T-helper 2 cell treated with Interferon-gamma antibody and Interleukin-4, amounts not matched to agents 5 μg/mL and 100 μg/mL, for 36 hours (primary cell): ENCODE measurements around the gene PADI6.
"Not testable (repeated sequence)": the region's sequence is repeated elsewhere in the genome, so short reads cannot be mapped to it uniquely, and the experiment has no call there.

ENCODE experiments used
- DNase-seq: peaks from one replicate; pipeline ENCODE4 v3.0.0; 2021; ENCODE audit warnings: low spot score
- H3K27ac Mint-ChIP-seq: one replicate; pipeline ENCODE4 v1.8.0; 2021; ENCODE audit warnings: mild to moderate bottlenecking, mixed read lengths
- H3K27me3 Mint-ChIP-seq: one replicate; pipeline ENCODE4 v1.8.0; 2021; ENCODE audit warnings: low read depth, mixed read lengths
- H3K36me3 Mint-ChIP-seq: one replicate; pipeline ENCODE4 v1.8.0; 2021; ENCODE audit warnings: low read depth, mixed read lengths
- H3K4me1 Mint-ChIP-seq: one replicate; pipeline ENCODE4 v1.8.0; 2021; ENCODE audit warnings: low read depth, mixed read lengths
- H3K4me3 Mint-ChIP-seq: one replicate; pipeline ENCODE4 v1.8.0; 2022; ENCODE audit warnings: mild to moderate bottlenecking, moderate library complexity, mixed read lengths
- H3K9me3 Mint-ChIP-seq: one replicate; pipeline ENCODE4 v1.8.0; 2021; ENCODE audit warnings: mixed read lengths

The PADI6 gene

DNA sequence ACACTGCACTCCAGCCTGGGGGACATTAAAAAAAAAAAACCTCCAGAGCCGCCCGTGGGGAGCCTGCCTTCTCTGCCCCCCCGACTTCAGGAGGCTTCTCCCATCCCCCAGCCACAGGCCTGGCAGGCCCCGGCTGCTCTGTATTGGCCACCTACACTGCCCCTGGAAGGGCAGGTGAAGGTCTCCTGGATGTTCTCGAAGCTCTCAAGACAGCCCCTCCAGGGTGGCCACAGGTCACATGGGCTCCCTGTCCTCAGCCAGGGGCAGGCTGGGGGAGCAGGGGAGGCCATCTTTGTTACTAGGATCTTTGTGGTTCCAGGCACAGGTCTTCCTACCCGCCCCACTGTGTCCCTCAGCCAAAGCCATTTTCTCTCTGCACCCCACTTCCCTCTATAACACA lies 32.8 kb downstream of the PADI6 start:
- H3K36me3 Mint-ChIP-seq, result peaks cover 25% of the 10 kb centered on the region
- H3K9me3 Mint-ChIP-seq, result no peaks in the 10 kb centered on the region
- no peak for DNase-seq
- no peaks in the 10 kb centered on the region for H3K4me1 Mint-ChIP-seq
- H3K4me3 Mint-ChIP-seq, result no peak overlapping the region
- H3K27me3 Mint-ChIP-seq, result no peaks in the 10 kb centered on the region
- no peak overlapping the region for H3K27ac Mint-ChIP-seq

DNA sequence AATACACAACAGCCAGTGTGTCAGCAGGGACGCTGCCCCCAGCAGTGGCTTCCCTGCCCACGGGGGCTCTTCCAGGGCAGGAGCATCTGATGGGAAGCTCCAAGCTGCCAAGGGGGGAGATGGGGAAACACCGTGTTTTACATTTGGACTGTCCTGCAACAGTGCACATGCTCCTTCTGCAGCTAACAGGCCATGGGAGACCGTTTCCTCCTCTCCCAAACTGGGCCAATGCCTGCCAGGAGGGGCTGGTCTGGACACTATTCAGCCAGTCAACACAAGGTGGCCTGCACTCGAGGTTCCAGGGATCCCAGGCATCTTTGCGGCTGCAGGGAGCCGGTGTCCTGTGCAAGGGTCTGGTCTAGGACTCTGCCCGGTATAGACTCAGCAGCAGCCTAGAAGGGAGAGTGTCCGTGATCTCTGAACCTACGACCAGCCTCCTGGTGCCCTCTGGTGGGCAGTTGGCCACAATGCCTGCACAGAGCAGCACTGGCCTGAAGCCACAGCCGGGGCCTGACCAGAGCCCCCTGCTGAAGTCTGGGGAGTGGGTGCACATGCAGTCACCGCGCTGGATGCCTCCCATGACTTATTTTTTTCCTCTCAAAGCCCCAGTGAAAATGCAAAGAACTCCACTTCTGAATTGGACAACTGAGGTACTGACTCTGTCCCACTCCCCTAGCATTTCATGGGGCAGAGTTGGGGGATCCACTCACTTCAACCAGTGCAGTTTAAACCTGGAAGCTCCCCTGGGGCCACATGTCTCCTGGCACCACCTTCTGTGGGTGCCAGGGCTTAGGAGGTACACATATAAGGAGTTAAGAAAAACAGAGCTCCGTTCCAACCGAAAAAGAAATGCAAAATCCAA lies 34.1 kb downstream of the PADI6 start:
- no peak overlapping the region for H3K27ac Mint-ChIP-seq

DNA sequence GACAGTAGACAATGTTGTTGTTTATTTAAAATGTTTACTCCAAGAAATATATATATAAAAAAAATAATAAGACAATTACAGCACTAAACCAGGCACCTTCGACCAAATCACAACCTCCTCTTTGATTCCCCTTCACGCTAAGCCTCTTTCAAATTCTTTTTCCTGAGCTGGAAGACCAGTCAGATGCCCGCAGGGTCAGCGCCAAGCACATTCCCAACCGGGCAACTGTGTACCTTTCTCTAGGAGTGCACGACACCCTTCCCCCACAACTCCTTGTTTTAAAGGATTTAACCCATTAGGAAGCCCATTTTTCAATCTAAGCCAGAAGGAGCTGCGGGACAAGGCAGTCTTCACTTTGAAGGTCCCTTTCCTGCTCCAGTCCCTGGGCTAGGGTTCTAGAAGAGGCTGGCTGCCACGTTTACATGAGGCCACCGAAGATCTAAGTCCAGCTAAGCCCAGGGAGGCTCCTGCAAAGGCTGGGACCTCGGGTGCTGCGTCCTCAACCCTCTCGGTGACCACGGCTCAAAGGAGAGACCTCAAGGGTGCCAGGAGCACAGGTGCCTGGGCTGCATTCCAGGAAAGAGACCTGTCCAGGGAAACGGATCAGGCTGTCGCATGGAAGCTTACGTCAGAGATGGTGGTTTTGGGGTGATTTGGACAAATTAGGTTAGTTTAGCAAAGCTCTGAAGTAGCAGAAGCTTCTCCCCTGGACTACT lies 34.9 kb downstream of the PADI6 start:
- H3K4me3 Mint-ChIP-seq, H3K27me3 Mint-ChIP-seq, H3K4me1 Mint-ChIP-seq, DNase-seq, H3K27ac Mint-ChIP-seq, H3K9me3 Mint-ChIP-seq: not testable (repeated sequence)
- peaks cover 43% of the 10 kb centered on the region for H3K36me3 Mint-ChIP-seq

More for the DNA sequence above, 34.1 kb downstream of the PADI6 start:
- Mint-ChIP-seq H3K27me3 (no peaks in the 10 kb centered on the region), H3K9me3 (no peaks in the 10 kb centered on the region), H3K4me1 (peaks cover 3% of the 10 kb centered on the region), H3K4me3 (no peak overlapping the region), H3K36me3 (peaks cover 36% of the 10 kb centered on the region)
- DNase-seq, result peak; percentile 17

DNA sequence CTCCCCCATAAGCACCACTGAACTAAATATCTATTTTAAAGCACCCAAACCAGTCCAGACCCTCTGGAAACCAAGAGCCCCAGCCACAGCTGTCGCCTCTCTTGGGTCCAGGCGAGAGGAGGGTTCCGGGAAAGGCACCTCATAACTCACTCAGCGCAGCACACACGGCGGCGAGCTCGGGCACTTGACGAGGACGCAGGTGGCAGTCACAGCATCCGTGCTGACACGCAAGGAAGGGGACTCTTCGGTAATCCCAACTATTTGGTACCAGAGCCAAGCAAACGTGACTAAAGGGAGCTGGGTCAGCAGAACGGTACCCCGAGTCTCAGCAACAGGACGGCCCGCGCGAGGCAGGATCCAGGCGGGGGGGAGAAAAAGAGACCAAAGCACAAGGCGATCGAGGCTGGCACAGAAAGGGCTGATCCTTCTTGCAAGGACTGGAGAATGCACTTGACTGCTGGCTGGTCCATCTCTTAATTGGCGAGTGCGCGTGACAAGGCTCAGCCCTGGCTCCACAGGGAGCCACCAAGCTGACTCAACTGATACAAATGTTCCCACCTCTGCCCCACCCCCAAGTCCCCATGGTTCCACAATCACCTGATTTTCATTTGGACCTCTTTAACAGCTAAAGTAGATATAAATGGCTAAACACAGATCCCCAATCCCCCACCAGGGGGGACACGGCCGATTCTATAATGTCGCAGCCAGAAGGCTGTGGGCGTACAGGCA lies 36.0 kb downstream of the PADI6 start:
- H3K4me3 Mint-ChIP-seq, H3K27me3 Mint-ChIP-seq, H3K9me3 Mint-ChIP-seq, DNase-seq, H3K27ac Mint-ChIP-seq, H3K4me1 Mint-ChIP-seq: not testable (repeated sequence)
- peaks cover 51% of the 10 kb centered on the region for H3K36me3 Mint-ChIP-seq

DNA sequence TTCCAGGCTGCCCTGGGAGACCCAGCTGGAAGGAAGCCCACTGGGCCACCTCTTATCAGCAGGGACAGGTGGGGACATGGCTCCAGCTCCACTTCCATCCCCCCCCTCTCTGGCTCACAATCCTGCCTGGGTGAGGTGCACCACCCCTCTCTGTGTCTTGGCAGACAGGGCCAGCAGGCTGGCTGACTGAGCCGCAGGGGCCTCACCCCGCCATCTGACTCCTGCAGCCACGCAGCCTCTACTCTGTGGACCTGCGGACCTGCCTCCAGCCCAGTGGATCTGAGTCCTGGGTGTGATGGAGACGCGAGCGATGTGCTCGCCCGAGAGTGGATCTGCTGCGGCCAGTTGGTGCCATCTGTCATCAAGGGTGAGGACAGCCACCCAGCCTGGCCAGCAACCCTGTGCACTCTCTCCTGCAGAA lies 37.4 kb downstream of the PADI6 start:
- Mint-ChIP-seq H3K27ac (no peak overlapping the region), H3K4me3 (no peak overlapping the region), H3K4me1 (peaks cover 3% of the 10 kb centered on the region), H3K36me3 (peaks cover 57% of the 10 kb centered on the region), H3K27me3 (no peaks in the 10 kb centered on the region), H3K9me3 (no peaks in the 10 kb centered on the region)
- DNase-seq, result no peak

DNA sequence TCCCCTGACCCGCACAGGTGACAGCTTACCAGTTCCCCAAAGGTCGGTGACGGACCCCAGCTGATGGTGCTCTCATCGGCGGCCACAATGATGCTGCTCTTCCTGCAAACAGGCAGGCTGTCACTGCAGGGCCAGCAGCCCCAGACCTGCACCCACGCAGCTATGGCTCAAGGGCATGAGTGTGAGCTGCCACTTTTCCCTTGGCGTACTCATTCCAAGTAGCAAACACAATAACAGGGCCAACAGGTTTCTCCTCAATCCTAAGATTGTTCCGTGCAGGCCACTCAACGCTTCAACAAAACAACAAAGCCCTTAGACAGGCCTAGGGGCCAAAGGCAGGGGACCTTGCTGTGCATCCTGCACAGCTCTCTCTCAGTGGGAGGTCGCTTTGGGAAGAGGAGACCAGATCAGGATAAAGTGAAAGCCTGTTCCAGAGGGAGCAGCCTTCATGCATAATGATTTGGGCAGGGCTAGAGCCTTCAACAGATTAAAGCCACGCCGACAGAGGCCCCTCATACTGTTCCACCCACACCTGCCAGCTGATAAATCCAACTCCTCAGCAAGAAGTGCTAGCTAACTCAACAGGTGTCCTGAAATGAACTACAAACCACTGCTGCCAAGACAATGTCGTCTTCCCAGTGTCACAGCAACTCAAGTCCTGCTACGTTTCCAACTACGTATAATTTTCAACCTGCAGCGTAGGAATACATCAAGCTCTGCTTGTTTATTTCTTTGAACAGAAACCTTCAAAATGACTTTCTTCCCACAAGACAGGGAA lies 40.3 kb downstream of the PADI6 start:
- Mint-ChIP-seq H3K9me3 (no peaks in the 10 kb centered on the region), H3K36me3 (peaks cover 68% of the 10 kb centered on the region)

DNA sequence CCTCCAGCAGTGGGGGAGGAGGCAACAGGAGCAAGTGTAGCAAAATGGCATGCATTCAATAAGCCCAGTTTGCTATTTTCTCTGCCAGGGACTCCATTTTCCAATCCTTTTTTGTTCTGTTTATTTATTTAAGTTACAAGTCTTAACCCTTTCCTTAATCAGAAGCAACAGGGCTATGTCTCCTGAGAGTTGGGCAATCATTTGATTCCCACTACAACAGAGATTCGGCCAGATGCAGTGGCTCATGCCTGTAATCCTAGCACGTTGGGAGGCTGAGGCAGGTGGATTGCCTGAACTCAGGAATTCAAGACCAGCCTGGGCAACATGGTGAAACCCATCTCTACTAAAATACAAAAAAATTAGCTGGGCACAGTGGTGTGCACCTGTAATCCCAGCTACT lies 42.0 kb downstream of the PADI6 start:
- no peak for DNase-seq
- no peaks in the 10 kb centered on the region for H3K9me3 Mint-ChIP-seq
- no peak overlapping the region for H3K27ac Mint-ChIP-seq
- H3K4me1 Mint-ChIP-seq, result peaks cover 6% of the 10 kb centered on the region
- H3K27me3 Mint-ChIP-seq, result no peaks in the 10 kb centered on the region
- peaks cover 65% of the 10 kb centered on the region for H3K36me3 Mint-ChIP-seq
- no peak overlapping the region for H3K4me3 Mint-ChIP-seq

More for the DNA sequence above, 40.3 kb downstream of the PADI6 start:
- no peak for DNase-seq
- H3K4me3 Mint-ChIP-seq, result no peak overlapping the region
- H3K4me1 Mint-ChIP-seq, result peaks cover 6% of the 10 kb centered on the region
- H3K27me3 Mint-ChIP-seq, result no peaks in the 10 kb centered on the region
- H3K27ac Mint-ChIP-seq, result no peak overlapping the region

DNA sequence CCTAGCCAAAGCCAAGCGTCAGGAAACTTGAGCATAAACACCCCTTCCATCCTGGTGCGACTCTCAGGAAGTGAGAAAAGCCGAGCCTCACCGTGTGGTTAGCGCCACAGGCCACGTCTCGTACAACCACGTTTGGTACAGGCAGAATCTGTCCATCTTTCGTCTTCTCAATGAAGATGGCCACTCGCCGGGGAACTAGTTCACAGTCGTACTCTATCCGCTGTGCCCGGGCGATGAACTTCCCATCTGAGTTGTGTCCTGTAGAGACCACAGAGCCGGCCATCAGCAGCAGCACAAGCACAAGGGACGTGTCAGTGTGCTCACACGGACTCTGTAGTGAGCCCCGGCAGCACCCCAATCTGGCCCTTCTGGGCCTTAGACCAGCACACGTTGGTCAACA lies 44.4 kb downstream of the PADI6 start:
- H3K27ac Mint-ChIP-seq, result no peak overlapping the region
- H3K9me3 Mint-ChIP-seq, result no peaks in the 10 kb centered on the region
- no peak for DNase-seq
- no peak overlapping the region for H3K4me3 Mint-ChIP-seq
- H3K36me3 Mint-ChIP-seq, result peaks cover 61% of the 10 kb centered on the region
- peaks cover 5% of the 10 kb centered on the region for H3K4me1 Mint-ChIP-seq
- H3K27me3 Mint-ChIP-seq, result no peaks in the 10 kb centered on the region

DNA sequence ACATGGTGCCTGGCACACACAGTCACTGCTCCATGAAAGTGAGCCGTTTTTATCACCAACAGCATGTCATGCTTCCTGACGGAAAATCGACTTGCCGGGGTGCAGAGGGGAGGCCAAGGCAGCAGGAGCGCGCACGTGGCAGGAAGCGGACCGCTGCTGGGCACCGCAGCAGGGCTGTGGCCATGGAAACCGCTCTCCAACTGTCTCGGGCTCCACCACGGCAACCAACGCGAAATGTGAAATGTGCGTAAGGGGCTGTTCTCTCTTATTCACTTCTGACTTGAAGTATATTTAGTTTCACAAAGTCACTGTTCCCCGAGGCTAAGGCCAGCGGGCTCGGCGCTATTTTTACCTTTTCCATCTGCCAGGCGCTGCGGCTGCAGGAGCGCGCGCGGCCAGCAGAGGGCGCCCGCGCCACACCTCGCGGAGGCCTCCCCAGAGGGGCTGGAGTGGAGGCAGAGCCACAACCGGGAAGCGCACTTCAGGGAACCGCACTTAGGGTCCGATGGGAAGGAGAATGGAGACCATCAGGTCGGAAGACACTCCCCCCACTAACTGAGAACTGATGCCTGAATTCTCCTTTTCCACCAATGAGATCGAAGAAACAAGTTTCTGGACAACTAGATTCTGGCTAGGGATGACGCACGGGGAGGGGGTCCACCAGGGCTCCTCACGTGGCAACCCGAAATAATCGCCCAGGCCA lies 47.8 kb downstream of the PADI6 start:
- DNase-seq, result peak; percentile 41
- peaks cover 5% of the 10 kb centered on the region for H3K4me1 Mint-ChIP-seq

DNA sequence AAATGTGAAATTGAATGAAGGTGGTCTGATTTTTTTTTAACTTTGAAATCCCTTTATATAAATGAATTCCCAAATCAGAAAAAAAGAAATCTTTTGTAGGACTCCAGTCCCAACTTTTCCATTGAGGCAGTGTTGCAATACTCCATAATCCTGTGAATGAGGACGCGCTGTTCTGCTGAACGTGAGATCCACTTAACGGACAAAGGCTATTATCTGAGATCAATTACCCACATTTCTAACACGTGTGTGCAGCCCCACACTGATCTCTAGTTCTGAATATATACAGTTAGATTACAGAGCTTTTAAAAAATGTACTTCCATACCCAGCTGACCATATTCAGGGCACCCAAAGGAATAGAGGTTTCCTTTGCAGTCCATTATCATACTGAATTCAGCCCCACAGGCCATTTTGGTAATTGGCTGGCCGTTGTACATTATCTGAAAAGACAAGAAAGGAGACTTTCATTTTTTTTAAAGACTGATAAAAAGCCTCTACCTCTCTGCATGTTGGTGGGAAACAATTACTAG lies 48.5 kb downstream of the PADI6 start:
- no peaks in the 10 kb centered on the region for H3K9me3 Mint-ChIP-seq
- no peak for DNase-seq
- H3K4me1 Mint-ChIP-seq, result peaks cover 5% of the 10 kb centered on the region
- H3K27ac Mint-ChIP-seq, result no peak overlapping the region
- no peaks in the 10 kb centered on the region for H3K27me3 Mint-ChIP-seq
- H3K4me3 Mint-ChIP-seq, result no peak overlapping the region
- peaks cover 66% of the 10 kb centered on the region for H3K36me3 Mint-ChIP-seq

More for the DNA sequence above, 47.8 kb downstream of the PADI6 start:
- Mint-ChIP-seq H3K9me3 (no peaks in the 10 kb centered on the region), H3K27me3 (no peaks in the 10 kb centered on the region), H3K4me3 (no peak overlapping the region), H3K36me3 (peaks cover 64% of the 10 kb centered on the region), H3K27ac (no peak overlapping the region)

DNA sequence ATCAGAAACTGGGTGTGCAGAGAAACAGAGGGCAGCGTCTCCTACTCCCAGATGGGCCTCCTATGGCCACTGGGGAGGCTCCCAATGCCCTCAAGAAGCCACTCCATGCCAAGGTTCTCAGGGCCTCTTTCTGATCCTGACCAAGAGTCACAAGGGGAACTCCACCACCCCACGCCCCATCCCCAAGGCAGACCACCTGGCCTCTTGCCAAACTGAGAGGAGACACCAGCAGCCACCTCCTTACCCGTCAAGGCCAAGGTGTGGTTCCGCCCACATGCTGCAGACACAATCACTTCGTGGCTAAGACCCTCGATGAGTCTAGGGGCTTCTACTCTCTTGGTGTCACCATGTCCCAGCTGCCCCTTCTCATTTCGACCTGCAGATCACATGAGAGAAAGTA lies 50.5 kb downstream of the PADI6 start:
- H3K27me3 Mint-ChIP-seq, result no peaks in the 10 kb centered on the region
- H3K4me1 Mint-ChIP-seq, result peaks cover 2% of the 10 kb centered on the region
- H3K9me3 Mint-ChIP-seq, result no peaks in the 10 kb centered on the region
- peaks cover 70% of the 10 kb centered on the region for H3K36me3 Mint-ChIP-seq
- no peak for DNase-seq
- no peak overlapping the region for H3K27ac Mint-ChIP-seq
- H3K4me3 Mint-ChIP-seq, result no peak overlapping the region

DNA sequence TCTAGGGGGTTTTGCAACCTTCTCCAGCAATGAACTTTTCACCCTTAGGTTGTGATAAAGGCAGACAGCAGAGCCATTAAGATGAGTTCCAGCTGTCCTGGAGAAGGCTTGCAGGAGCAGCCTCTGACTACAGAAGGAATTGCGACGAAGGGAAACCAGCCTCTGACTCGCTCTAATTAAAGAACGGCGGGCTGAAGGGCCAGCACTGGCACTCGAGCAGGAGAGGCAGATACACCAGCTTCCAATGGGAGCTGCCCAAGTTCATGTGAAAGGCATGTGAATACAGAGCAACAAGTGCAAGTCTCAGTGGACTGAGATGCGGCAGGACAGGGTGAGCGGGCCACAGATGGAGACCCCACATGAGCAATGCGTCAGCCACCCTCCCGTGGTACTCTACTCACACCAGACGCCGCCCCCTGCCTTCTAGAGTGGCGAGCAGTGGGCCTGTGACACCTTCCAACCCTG lies 51.8 kb downstream of the PADI6 start:
- peaks cover 2% of the 10 kb centered on the region for H3K4me1 Mint-ChIP-seq
- no peak overlapping the region for H3K27ac Mint-ChIP-seq
- no peak for DNase-seq
- H3K4me3 Mint-ChIP-seq, result no peak overlapping the region
- no peaks in the 10 kb centered on the region for H3K9me3 Mint-ChIP-seq
- H3K27me3 Mint-ChIP-seq, result no peaks in the 10 kb centered on the region
- H3K36me3 Mint-ChIP-seq, result peaks cover 63% of the 10 kb centered on the region
